CD4-positive, alpha-beta T cell (primary cell): Measurements from ENCODE around the gene IL9. TPM values are rescaled to one million over a fixed set of nuclear protein-coding genes. Genes with fewer than 3 reads are reported as not detected.

Source experiments
- ATAC-seq: fragments of 200-7000 bp; cut with Tn5 transposase; one replicate; pipeline ENCODE4 v1.10.0; 2022; ENCODE audit warnings: mild to moderate bottlenecking; ENCODE audit not compliant: poor library complexity
- CTCF ChIA-PET: fragments of 350-600 bp; sonication (Branson Sonifier 250); formaldehyde crosslinking; loops from one replicate; lab custom pipeline; 2021; ENCODE audit warnings: antibody characterized with exemption, inconsistent platforms; lab: Charles Lee
- POLR2A ChIA-PET: fragments of 350-600 bp; sonication (Branson Sonifier 250); formaldehyde crosslinking; loops from one replicate; lab custom pipeline; 2021; ENCODE audit warnings: antibody characterized with exemption, inconsistent platforms; lab: Charles Lee
- DNase-seq, 14 experiments: peaks; one replicate each; pipeline ENCODE4 v3.0.0-alpha.2; 2013 to 2020; ENCODE audit warnings: mixed read lengths in 2 of 14
- H3K27ac ChIP-seq, 2 donors: one replicate each; pipeline versions ENCODE4 v1.5.1 to v1.7.0; 2013; ENCODE audit warnings: low read length in 2 of 2, low read depth in 1 of 2, mild to moderate bottlenecking in 1 of 2
- H3K27me3 ChIP-seq, 2 experiments: 1 replicate in 1 of 2; 2 replicates in 1 of 2; pipeline versions ENCODE4 v1.6.1 to v1.7.0; 2013; ENCODE audit warnings: low read length in 2 of 2, control low read depth in 1 of 2, mild to moderate bottlenecking in 1 of 2, moderate library complexity in 1 of 2; ENCODE audit not compliant: insufficient read depth in 2 of 2, control insufficient read depth in 1 of 2
- H3K36me3 ChIP-seq: one replicate; pipeline ENCODE4 v1.6.1; 2013; ENCODE audit warnings: low read length, control low read depth; ENCODE audit not compliant: insufficient read depth
- H3K4me1 ChIP-seq: one replicate; pipeline ENCODE4 v1.6.1; 2013; ENCODE audit warnings: low read length, control low read depth; ENCODE audit not compliant: insufficient read depth
- H3K4me3 ChIP-seq: one replicate; pipeline ENCODE4 v1.5.1; 2013; ENCODE audit warnings: mild to moderate bottlenecking, low read length, moderate library complexity
- H3K9me3 ChIP-seq, 2 experiments: 1 replicate in 1 of 2; 2 replicates in 1 of 2; pipeline versions ENCODE4 v1.6.1 to v1.7.0; 2013; ENCODE audit warnings: low read length in 2 of 2, mild to moderate bottlenecking in 2 of 2, control low read depth in 1 of 2, moderate library complexity in 1 of 2; ENCODE audit not compliant: control insufficient read depth in 1 of 2, insufficient read depth in 1 of 2
- H3K27ac Mint-ChIP-seq: one replicate; pipeline ENCODE4 v1.8.0; 2020; ENCODE audit warnings: mixed read lengths
- H3K27me3 Mint-ChIP-seq: one replicate; pipeline ENCODE4 v1.8.0; 2021; ENCODE audit warnings: mixed read lengths
- H3K36me3 Mint-ChIP-seq: one replicate; pipeline ENCODE4 v1.8.0; 2021; ENCODE audit warnings: low read depth, mixed read lengths
- H3K4me1 Mint-ChIP-seq: one replicate; pipeline ENCODE4 v1.8.0; 2021; ENCODE audit warnings: low read depth, mixed read lengths
- H3K4me3 Mint-ChIP-seq: one replicate; pipeline ENCODE4 v1.8.0; 2020; ENCODE audit warnings: mild to moderate bottlenecking, mixed read lengths
- H3K9me3 Mint-ChIP-seq: one replicate; pipeline ENCODE4 v1.8.0; 2020; ENCODE audit warnings: mixed read lengths
- intact Hi-C, 2 experiments: fragments of 100-400 bp; cut with DNase I in 1 of 2; cut with micrococcal nuclease in 1 of 2; formaldehyde crosslinking; loops; one replicate each; pipeline versions ENCODE4 v1.15.1 to v1.9.0; 2023 to 2025; cut with DNase I, micrococcal nuclease
- total RNA-seq, 174 experiments: library from RNA in 2 of 174; stranded (reverse) in 2 of 174; gene quantifications; one replicate each; pipeline ENCODE4 v1.2.3 and lab custom pipeline; 2021 to 2026
- TF ChIP-seq, protein P1 (sequence below): fragments of 200-600 bp; IDR thresholded peaks from one replicate; pipeline ENCODE4 v1.8.0; 2022; ENCODE audit warnings: antibody characterized with exemption, mild to moderate bottlenecking

IL9 gene
- total RNA-seq, 2 experiments from 2014 or later, result not detected

DNA sequence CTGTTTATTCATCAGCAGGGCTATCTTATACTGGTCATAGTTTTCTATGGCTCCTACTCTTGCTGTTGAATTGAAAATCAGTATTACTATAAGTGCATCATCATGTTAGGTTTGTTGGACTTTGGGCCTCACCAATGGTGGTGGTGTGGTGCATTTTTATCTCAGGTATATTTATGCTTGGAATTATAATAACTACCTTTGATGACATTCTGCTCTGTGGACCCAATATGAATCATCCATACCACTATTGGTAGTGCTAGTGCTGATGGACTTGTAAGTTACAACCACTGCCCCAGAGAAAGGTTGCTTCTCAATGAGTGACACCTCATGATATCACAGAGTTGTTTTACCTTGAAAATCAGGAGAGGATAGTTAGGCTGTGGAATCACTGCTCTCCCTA lies 28.0 kb downstream of the IL9 start:
- Histone ChIP-seq H3K4me3 (no peak overlapping the region), H3K4me1 (no peaks in the 10 kb centered on the region), H3K9me3 (no peaks in the 10 kb centered on the region), H3K36me3 (no peaks in the 10 kb centered on the region), H3K27ac (no peak overlapping the region), H3K27me3 (no peaks in the 10 kb centered on the region)
- POLR2A ChIA-PET, result no interaction called here
- Mint-ChIP-seq H3K27ac (no peak overlapping the region), H3K9me3 (no peaks in the 10 kb centered on the region), H3K4me1 (no peaks in the 10 kb centered on the region), H3K4me3 (no peak overlapping the region), H3K27me3 (peaks cover 8% of the 10 kb centered on the region), H3K36me3 (no peaks in the 10 kb centered on the region)
- intact Hi-C loops, result no loop called here
- CTCF ChIA-PET, result no interaction called here
- no peak for ATAC-seq
- TF ChIP-seq, protein P1, sequence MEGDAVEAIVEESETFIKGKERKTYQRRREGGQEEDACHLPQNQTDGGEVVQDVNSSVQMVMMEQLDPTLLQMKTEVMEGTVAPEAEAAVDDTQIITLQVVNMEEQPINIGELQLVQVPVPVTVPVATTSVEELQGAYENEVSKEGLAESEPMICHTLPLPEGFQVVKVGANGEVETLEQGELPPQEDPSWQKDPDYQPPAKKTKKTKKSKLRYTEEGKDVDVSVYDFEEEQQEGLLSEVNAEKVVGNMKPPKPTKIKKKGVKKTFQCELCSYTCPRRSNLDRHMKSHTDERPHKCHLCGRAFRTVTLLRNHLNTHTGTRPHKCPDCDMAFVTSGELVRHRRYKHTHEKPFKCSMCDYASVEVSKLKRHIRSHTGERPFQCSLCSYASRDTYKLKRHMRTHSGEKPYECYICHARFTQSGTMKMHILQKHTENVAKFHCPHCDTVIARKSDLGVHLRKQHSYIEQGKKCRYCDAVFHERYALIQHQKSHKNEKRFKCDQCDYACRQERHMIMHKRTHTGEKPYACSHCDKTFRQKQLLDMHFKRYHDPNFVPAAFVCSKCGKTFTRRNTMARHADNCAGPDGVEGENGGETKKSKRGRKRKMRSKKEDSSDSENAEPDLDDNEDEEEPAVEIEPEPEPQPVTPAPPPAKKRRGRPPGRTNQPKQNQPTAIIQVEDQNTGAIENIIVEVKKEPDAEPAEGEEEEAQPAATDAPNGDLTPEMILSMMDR, result no peak
- DNase-seq, result no peak

DNA sequence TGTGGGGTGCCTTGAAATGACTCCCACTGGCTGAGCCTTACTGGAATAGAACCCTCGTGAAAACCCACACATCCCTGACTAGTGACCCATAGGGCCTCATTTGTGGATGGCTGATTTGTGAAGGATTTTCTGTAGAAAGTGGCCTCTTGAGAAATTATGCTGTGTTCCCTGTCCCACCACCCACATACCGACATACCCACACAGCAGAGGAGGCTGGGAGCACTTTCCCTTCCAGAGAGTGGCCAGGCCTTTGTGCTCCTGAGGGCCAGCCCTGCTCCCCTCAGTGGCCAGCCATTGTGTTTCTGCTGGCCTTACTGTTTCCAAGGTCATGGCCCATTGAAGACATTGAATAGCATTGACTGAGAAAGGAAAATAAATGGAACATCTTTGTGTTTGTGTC lies 29.6 kb downstream of the IL9 start:
- Mint-ChIP-seq H3K4me3 (no peak overlapping the region), H3K36me3 (no peaks in the 10 kb centered on the region), H3K4me1 (no peaks in the 10 kb centered on the region), H3K9me3 (no peaks in the 10 kb centered on the region), H3K27ac (no peak overlapping the region), H3K27me3 (peaks cover 8% of the 10 kb centered on the region)
- Histone ChIP-seq H3K36me3 (no peaks in the 10 kb centered on the region), H3K4me3 (no peak overlapping the region), H3K9me3 (no peaks in the 10 kb centered on the region), H3K27ac (no peak overlapping the region), H3K27me3 (no peaks in the 10 kb centered on the region), H3K4me1 (no peaks in the 10 kb centered on the region)
- TF ChIP-seq, protein P1, result no peak
- DNase-seq (no peak), ATAC-seq (no peak)
- POLR2A ChIA-PET, result no interaction called here
- intact Hi-C loops, result no loop called here
- CTCF ChIA-PET, result no interaction called here

DNA sequence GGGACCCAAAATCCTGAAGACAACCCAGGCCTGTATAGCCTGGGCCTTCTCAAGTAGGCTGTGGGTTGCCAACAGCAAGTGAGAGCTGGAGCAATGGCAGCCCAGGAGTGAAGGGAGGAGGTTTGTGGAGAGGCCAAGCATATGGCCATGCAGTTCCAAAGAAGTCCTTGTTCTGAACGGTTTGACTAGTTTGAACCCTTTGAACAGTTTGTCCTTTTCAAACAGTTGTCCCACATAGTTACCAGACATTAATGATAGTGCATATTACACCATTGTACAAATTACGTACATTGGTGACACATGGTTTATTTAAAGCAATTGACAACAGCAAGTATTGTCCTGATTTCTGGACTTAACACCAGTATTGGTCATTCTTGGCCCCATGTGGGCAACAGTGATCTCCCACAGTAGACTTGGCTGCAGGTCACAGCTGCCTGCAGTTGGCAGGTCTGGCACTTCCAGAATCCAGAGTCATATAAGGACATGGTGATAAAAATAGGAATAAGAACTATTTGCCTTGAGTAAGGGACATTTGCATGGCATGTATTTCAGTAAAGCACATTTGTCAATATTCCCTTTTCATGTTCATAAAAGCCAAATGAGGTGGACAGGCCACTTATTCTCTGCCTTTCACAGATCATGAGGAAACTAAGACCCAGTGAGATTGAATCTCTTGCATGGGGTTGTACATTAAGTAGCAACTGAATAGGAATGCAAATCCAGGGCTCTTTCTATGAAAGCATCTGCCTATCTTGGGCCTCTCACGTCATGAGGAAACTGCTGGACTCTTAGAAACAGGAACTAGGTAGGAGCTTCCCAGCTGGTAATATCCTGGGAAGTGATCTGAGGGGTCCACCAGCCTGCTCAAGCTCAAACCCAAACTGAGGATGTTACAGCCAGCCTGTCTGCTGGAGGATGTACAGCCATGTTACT lies 30.9 kb downstream of the IL9 start:
- CTCF ChIA-PET, result no interaction called here
- no peak overlapping the region for H3K4me3 ChIP-seq

More for the DNA sequence above, 30.9 kb downstream of the IL9 start:
- H3K36me3 Mint-ChIP-seq, result no peaks in the 10 kb centered on the region
- no peak for DNase-seq
- no peak overlapping the region for H3K27ac ChIP-seq
- intact Hi-C loops, result no loop called here
- no peaks in the 10 kb centered on the region for H3K36me3 ChIP-seq
- H3K27me3 Mint-ChIP-seq, result peaks cover 8% of the 10 kb centered on the region
- H3K9me3 ChIP-seq, result peaks cover 0 to 4% of the 10 kb centered on the region in 2 experiments
- no peaks in the 10 kb centered on the region for H3K4me1 ChIP-seq
- no peaks in the 10 kb centered on the region for H3K4me1 Mint-ChIP-seq
- H3K27ac Mint-ChIP-seq, result no peak overlapping the region
- no peaks in the 10 kb centered on the region for H3K9me3 Mint-ChIP-seq
- ATAC-seq, result no peak
- POLR2A ChIA-PET, result no interaction called here
- TF ChIP-seq, protein P1, result no peak
- H3K27me3 ChIP-seq, result no peaks in the 10 kb centered on the region
- no peak overlapping the region for H3K4me3 Mint-ChIP-seq
